Pons (tissue), 1 donor: Measurements from ENCODE around the gene NDUFB5.

ENCODE experiments used
- DNase-seq: peaks from one replicate; pipeline ENCODE4 v3.0.0-alpha.2; 2016; ENCODE audit warnings: low spot score

NDUFB5 gene

GRCh38 chr3:179604321-179605078 lies at the start of gene NDUFB5, which contains the start of gene MRPL47:
TSS of gene NDUFB5 (plus strand) at chr3:179604794. CDS start at chr3:179604816, 22 bp downstream.
TSS of gene MRPL47 (minus strand) at chr3:179604638. CDS start at chr3:179604624, 14 bp downstream.
- peak; percentile 99 for DNase-seq

GRCh38 chr3:179558742-179559364 lies 45.7 kb upstream of the NDUFB5 start:
- peak; percentile 83 for DNase-seq

- DNase-seq: no peak
These were observed 43.8 kb upstream of the NDUFB5 start for GRCh38 chr3:179560791-179561190.

- peak; percentile 99 for DNase-seq
These were observed 41.9 kb upstream of the NDUFB5 start, which contains the start of gene ACTL6A for GRCh38 chr3:179562591-179563270. TSS of gene ACTL6A (plus strand) at chr3:179562926. CDS start at chr3:179563093, 167 bp downstream.

GRCh38 chr3:179563271-179563783 lies 41.3 kb upstream of the NDUFB5 start:
- DNase-seq: peak; percentile 29

- DNase-seq: no peak
These were observed 39.1 kb upstream of the NDUFB5 start for GRCh38 chr3:179565496-179565895.

- DNase-seq: no peak
These were observed 23.6 kb upstream of the NDUFB5 start for GRCh38 chr3:179580992-179581391.

- DNase-seq: no peak
These were observed 15.5 kb upstream of the NDUFB5 start for GRCh38 chr3:179589143-179589542.

GRCh38 chr3:179590669-179591068 lies 13.9 kb upstream of the NDUFB5 start:
- no peak for DNase-seq

- no peak for DNase-seq
These were observed 13.3 kb upstream of the NDUFB5 start for GRCh38 chr3:179591313-179591712.

GRCh38 chr3:179599531-179599930 lies 5.1 kb upstream of the NDUFB5 start:
- no peak for DNase-seq

GRCh38 chr3:179603321-179603720 lies 1.3 kb upstream of the NDUFB5 start:
- DNase-seq: no peak

- DNase-seq: no peak
These were observed 763 bp upstream of the NDUFB5 start for GRCh38 chr3:179603831-179604230.

- DNase-seq: no peak
These were observed 2.0 kb downstream of the NDUFB5 start for GRCh38 chr3:179606534-179607085.

GRCh38 chr3:179608931-179609720 lies 4.5 kb downstream of the NDUFB5 start:
- peak; percentile 25 for DNase-seq

GRCh38 chr3:179610066-179610465 lies 5.5 kb downstream of the NDUFB5 start:
- DNase-seq: no peak

GRCh38 chr3:179613807-179614206 lies 9.2 kb downstream of the NDUFB5 start:
- DNase-seq: no peak

- no peak for DNase-seq
These were observed 11.0 kb downstream of the NDUFB5 start for GRCh38 chr3:179615458-179616173.

- DNase-seq: no peak
These were observed 17.4 kb downstream of the NDUFB5 start for GRCh38 chr3:179622023-179622422.

GRCh38 chr3:179624451-179624850 lies 19.9 kb downstream of the NDUFB5 start:
- no peak for DNase-seq
